ENCODE results near the gene GRB14. TPM values are rescaled to one million over a fixed set of nuclear protein-coding genes. Genes with fewer than 3 reads are reported as not detected.
A peak's percentile ranks its signal among the peaks of the same experiment; 100 is the strongest.

The GRB14 gene
- polyA plus RNA-seq, 1 of the 3 experiments (the other 2 are of a cell fraction): 3.9 TPM

DNA sequence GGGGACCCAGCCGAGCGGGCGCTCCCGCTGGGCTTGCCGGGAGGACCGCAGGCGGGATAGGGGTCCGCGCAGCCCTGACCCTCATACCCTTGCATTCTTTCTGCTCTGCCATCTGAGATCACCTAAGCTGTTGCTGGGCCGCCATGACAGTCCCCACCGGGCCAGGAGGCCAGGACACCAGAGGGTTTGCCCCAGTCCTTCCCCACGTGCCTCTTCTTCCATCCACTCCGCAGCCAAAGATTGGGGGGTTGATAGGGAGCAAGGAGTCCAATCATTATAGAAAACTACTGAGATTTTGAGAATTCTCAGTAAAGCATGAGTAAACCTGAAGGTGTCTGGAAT is 453 bp upstream of the GRB14 start:
- Histone ChIP-seq H3K9me3 (no peaks in the 10 kb centered on the region), H2AFZ (ENCODE audit: low read depth) (peak overlapping the region; percentile 85; the same call in 1 of the 2 replicates), H3K4me3 (ENCODE audit: low read depth in 2 of 2, low read length in 1 of 2) (peak overlapping the region; percentile 59 to 88), H3K36me3 (replicated peaks in 1 of 2; ENCODE audit: control insufficient read depth in 1 of 2, insufficient read depth in 2 of 2, low read length in 1 of 2) (peaks cover 2 to 3% of the 10 kb centered on the region in 2 experiments), H3F3A (replicated peaks; ENCODE audit: insufficient read depth) (peaks cover 50% of the 10 kb centered on the region), H3K27ac (ENCODE audit: low read depth in 2 of 2, low read length in 1 of 2) (peak overlapping the region in 1 of 2 experiments; percentile 28; a peak in 1 of 4 replicates), H4K20me1 (ENCODE audit: insufficient read depth) (no peaks in the 10 kb centered on the region), H3K79me2 (ENCODE audit: insufficient read depth) (peaks cover 7% of the 10 kb centered on the region), H3K4me2 (peak overlapping the region; percentile 84), H3K4me1 (ENCODE audit: control insufficient read depth in 1 of 2, insufficient read depth in 2 of 2, low read depth in 1 of 2, low read length in 1 of 2) (peaks cover 0 to 16% of the 10 kb centered on the region in 2 experiments), H3K9ac (peak overlapping the region; percentile 63; the same call in 1 of the 2 replicates), H3K9me2 (no peaks in the 10 kb centered on the region), H3K27me3 (ENCODE audit: insufficient read depth) (no peaks in the 10 kb centered on the region)
- 29% methylated on average over 4 of the region's 13 CpGs for WGBS (ENCODE audit: low lambda C conversion rate)
- ChIA-PET CTCF (interaction anchor here (0.6 to 1.5 kb wide), 4 partner anchors 21 to 1452 kb away, joined by 3 to 5 read pairs (median 4); no protein-coding TSS in a partner anchor), POLR2A (no interaction called here)
- DNase-seq: no peak
- no peak for TF ChIP-seq RAD21 (IDR thresholded peaks at IDR 0.05; ENCODE audit: low read length)
- no peak for TF ChIP-seq SMC3 (IDR thresholded peaks at IDR 0.05; ENCODE audit: low read depth, low read length)
- TF ChIP-seq YY1 (IDR thresholded peaks at IDR 0.05; ENCODE audit: low read depth): no peak
- TF ChIP-seq FOXJ3 (CRISPR knock-in tag; IDR thresholded peaks at IDR 0.05): no peak
- TF ChIP-seq CHD2 (IDR thresholded peaks at IDR 0.05; ENCODE audit: low read length, partially characterized antibody): no peak
- TF ChIP-seq EP300 (IDR thresholded peaks at IDR 0.05; ENCODE audit: borderline replicate concordance in 1 of 2, low read depth in 1 of 2, low read length in 1 of 2): no peak
- no peak for TF ChIP-seq ELF1 (IDR thresholded peaks at IDR 0.05)
- no peak for TF ChIP-seq RFX5 (IDR thresholded peaks at IDR 0.05; ENCODE audit: low read length)
- no peak for TF ChIP-seq FOSL2 (IDR thresholded peaks at IDR 0.05; ENCODE audit: borderline replicate concordance, low read depth)
- TF ChIP-seq GABPA (IDR thresholded peaks at IDR 0.05; ENCODE audit: low read depth): no peak
- TF ChIP-seq, protein P1, sequence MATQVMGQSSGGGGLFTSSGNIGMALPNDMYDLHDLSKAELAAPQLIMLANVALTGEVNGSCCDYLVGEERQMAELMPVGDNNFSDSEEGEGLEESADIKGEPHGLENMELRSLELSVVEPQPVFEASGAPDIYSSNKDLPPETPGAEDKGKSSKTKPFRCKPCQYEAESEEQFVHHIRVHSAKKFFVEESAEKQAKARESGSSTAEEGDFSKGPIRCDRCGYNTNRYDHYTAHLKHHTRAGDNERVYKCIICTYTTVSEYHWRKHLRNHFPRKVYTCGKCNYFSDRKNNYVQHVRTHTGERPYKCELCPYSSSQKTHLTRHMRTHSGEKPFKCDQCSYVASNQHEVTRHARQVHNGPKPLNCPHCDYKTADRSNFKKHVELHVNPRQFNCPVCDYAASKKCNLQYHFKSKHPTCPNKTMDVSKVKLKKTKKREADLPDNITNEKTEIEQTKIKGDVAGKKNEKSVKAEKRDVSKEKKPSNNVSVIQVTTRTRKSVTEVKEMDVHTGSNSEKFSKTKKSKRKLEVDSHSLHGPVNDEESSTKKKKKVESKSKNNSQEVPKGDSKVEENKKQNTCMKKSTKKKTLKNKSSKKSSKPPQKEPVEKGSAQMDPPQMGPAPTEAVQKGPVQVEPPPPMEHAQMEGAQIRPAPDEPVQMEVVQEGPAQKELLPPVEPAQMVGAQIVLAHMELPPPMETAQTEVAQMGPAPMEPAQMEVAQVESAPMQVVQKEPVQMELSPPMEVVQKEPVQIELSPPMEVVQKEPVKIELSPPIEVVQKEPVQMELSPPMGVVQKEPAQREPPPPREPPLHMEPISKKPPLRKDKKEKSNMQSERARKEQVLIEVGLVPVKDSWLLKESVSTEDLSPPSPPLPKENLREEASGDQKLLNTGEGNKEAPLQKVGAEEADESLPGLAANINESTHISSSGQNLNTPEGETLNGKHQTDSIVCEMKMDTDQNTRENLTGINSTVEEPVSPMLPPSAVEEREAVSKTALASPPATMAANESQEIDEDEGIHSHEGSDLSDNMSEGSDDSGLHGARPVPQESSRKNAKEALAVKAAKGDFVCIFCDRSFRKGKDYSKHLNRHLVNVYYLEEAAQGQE (IDR thresholded peaks at IDR 0.05; ENCODE audit: low read depth, low read length): no peak
- TF ChIP-seq, protein P2, sequence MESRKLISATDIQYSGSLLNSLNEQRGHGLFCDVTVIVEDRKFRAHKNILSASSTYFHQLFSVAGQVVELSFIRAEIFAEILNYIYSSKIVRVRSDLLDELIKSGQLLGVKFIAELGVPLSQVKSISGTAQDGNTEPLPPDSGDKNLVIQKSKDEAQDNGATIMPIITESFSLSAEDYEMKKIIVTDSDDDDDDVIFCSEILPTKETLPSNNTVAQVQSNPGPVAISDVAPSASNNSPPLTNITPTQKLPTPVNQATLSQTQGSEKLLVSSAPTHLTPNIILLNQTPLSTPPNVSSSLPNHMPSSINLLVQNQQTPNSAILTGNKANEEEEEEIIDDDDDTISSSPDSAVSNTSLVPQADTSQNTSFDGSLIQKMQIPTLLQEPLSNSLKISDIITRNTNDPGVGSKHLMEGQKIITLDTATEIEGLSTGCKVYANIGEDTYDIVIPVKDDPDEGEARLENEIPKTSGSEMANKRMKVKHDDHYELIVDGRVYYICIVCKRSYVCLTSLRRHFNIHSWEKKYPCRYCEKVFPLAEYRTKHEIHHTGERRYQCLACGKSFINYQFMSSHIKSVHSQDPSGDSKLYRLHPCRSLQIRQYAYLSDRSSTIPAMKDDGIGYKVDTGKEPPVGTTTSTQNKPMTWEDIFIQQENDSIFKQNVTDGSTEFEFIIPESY (IDR thresholded peaks at IDR 0.05; ENCODE audit: borderline replicate concordance, low read depth): no peak
- TF ChIP-seq, protein P3, sequence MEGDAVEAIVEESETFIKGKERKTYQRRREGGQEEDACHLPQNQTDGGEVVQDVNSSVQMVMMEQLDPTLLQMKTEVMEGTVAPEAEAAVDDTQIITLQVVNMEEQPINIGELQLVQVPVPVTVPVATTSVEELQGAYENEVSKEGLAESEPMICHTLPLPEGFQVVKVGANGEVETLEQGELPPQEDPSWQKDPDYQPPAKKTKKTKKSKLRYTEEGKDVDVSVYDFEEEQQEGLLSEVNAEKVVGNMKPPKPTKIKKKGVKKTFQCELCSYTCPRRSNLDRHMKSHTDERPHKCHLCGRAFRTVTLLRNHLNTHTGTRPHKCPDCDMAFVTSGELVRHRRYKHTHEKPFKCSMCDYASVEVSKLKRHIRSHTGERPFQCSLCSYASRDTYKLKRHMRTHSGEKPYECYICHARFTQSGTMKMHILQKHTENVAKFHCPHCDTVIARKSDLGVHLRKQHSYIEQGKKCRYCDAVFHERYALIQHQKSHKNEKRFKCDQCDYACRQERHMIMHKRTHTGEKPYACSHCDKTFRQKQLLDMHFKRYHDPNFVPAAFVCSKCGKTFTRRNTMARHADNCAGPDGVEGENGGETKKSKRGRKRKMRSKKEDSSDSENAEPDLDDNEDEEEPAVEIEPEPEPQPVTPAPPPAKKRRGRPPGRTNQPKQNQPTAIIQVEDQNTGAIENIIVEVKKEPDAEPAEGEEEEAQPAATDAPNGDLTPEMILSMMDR (IDR thresholded peaks at IDR 0.05): no peak
- no peak for TF ChIP-seq MEF2A (IDR thresholded peaks at IDR 0.05; ENCODE audit: borderline replicate concordance, low read depth)
- no peak; the same call in 1 of the 2 replicates for TF ChIP-seq GATA2 (CRISPR knock-in tag; IDR thresholded peaks at IDR 0.05)
- peak; percentile 41; the same call in 1 of the 2 replicates for TF ChIP-seq MXI1 (IDR thresholded peaks at IDR 0.05; ENCODE audit: low read depth, low read length)
- TF ChIP-seq TEAD4 (IDR thresholded peaks at IDR 0.05; ENCODE audit: borderline replicate concordance, insufficient read depth): no peak
- TF ChIP-seq, protein P4, sequence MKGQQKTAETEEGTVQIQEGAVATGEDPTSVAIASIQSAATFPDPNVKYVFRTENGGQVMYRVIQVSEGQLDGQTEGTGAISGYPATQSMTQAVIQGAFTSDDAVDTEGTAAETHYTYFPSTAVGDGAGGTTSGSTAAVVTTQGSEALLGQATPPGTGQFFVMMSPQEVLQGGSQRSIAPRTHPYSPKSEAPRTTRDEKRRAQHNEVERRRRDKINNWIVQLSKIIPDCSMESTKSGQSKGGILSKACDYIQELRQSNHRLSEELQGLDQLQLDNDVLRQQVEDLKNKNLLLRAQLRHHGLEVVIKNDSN (IDR thresholded peaks at IDR 0.05; ENCODE audit: borderline replicate concordance, low read depth): 0 out of 2 replicates have a peak, but pooled peaks have one; percentile 14
- no peak for TF ChIP-seq TAF1 (IDR thresholded peaks at IDR 0.05; ENCODE audit: borderline replicate concordance, low read depth, low read length)
- TF ChIP-seq FOXM1 (IDR thresholded peaks at IDR 0.05; ENCODE audit: low read depth): no peak
- TF ChIP-seq, protein P5, sequence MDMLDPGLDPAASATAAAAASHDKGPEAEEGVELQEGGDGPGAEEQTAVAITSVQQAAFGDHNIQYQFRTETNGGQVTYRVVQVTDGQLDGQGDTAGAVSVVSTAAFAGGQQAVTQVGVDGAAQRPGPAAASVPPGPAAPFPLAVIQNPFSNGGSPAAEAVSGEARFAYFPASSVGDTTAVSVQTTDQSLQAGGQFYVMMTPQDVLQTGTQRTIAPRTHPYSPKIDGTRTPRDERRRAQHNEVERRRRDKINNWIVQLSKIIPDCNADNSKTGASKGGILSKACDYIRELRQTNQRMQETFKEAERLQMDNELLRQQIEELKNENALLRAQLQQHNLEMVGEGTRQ (IDR thresholded peaks at IDR 0.05; ENCODE audit: borderline replicate concordance, low read depth, low read length): no peak
- TF ChIP-seq, protein P6, sequence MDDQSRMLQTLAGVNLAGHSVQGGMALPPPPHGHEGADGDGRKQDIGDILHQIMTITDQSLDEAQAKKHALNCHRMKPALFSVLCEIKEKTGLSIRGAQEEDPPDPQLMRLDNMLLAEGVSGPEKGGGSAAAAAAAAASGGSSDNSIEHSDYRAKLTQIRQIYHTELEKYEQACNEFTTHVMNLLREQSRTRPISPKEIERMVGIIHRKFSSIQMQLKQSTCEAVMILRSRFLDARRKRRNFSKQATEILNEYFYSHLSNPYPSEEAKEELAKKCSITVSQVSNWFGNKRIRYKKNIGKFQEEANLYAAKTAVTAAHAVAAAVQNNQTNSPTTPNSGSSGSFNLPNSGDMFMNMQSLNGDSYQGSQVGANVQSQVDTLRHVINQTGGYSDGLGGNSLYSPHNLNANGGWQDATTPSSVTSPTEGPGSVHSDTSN (IDR thresholded peaks at IDR 0.05): no peak
- TF ChIP-seq, protein P7, sequence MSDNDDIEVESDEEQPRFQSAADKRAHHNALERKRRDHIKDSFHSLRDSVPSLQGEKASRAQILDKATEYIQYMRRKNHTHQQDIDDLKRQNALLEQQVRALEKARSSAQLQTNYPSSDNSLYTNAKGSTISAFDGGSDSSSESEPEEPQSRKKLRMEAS (IDR thresholded peaks at IDR 0.05; ENCODE audit: low read depth): peak; percentile 27; the same call in 1 of the 2 replicates
- TF ChIP-seq TCF12 (IDR thresholded peaks at IDR 0.05): no peak

Measured in SK-N-SH (cell line).